MM.1S (cell line): Measurements from ENCODE around the gene SLC22A2.

Experiments
- DNase-seq: peaks from one replicate; pipeline ENCODE4 v3.0.0-alpha.2; 2015
- H2AFZ ChIP-seq: fragments of 300-600 bp; sonication (generic); 2 replicates; pipeline ENCODE4 v1.6.0; 2016; ENCODE audit warnings: antibody characterized with exemption, low read length
- H3F3A ChIP-seq: fragments of 300-600 bp; sonication (generic); 2 replicates; pipeline ENCODE4 v1.6.1; 2016; ENCODE audit warnings: mild to moderate bottlenecking, antibody characterized with exemption, low read length, moderate library complexity, mixed read lengths; ENCODE audit not compliant: insufficient read depth
- H3K27ac ChIP-seq: fragments of 300-600 bp; sonication (generic); 2 replicates; pipeline ENCODE4 v1.5.1; 2016; ENCODE audit warnings: mild to moderate bottlenecking, low read length
- H3K27me3 ChIP-seq: fragments of 300-600 bp; sonication (generic); replicated peaks from 2 replicates; pipeline ENCODE4 v1.6.0; 2016; ENCODE audit warnings: low read length; ENCODE audit not compliant: insufficient read depth
- H3K36me3 ChIP-seq: fragments of 300-600 bp; sonication (generic); replicated peaks from 2 replicates; pipeline ENCODE4 v1.6.1; 2016; ENCODE audit warnings: mild to moderate bottlenecking, low read length, mixed read lengths; ENCODE audit not compliant: insufficient read depth
- H3K4me1 ChIP-seq: fragments of 300-600 bp; sonication (generic); 2 replicates; pipeline ENCODE4 v1.6.1; 2016; ENCODE audit warnings: low read length, mixed read lengths
- H3K4me2 ChIP-seq: fragments of 300-600 bp; sonication (generic); 2 replicates; pipeline ENCODE4 v1.6.0; 2016; ENCODE audit warnings: low read depth, low read length
- H3K4me3 ChIP-seq: fragments of 300-600 bp; sonication (generic); 2 replicates; pipeline ENCODE4 v1.5.1; 2016; ENCODE audit warnings: low read length, mixed read lengths
- H3K79me2 ChIP-seq: fragments of 300-600 bp; sonication (generic); 2 replicates; pipeline ENCODE4 v1.6.1; 2016; ENCODE audit warnings: mixed run types, low read length, mixed read lengths
- H3K9ac ChIP-seq: fragments of 300-600 bp; sonication (generic); 2 replicates; pipeline ENCODE4 v1.6.1; 2016; ENCODE audit warnings: low read length, mixed read lengths
- H3K9me2 ChIP-seq: fragments of 300-600 bp; sonication (generic); replicated peaks from 2 replicates; pipeline ENCODE4 v1.6.1; 2016; ENCODE audit warnings: mild to moderate bottlenecking, low read length, mixed read lengths; ENCODE audit not compliant: insufficient read depth
- H3K9me3 ChIP-seq: fragments of 300-600 bp; sonication (generic); replicated peaks from 2 replicates; pipeline ENCODE4 v1.6.1; 2016; ENCODE audit warnings: mild to moderate bottlenecking, low read length, mixed read lengths; ENCODE audit not compliant: insufficient read depth
- H4K20me1 ChIP-seq: fragments of 300-600 bp; sonication (generic); 2 replicates; pipeline ENCODE4 v1.6.1; 2016; ENCODE audit warnings: mild to moderate bottlenecking, low read length, moderate library complexity, mixed read lengths; ENCODE audit not compliant: insufficient read depth
- EZH2 ChIP-seq: fragments of 300-600 bp; sonication (generic); optimal IDR thresholded peaks from 2 replicates; pipeline ENCODE3; 2017; ENCODE audit warnings: low read depth, mild to moderate bottlenecking, antibody characterized with exemption, low read length, mixed read lengths
- EZH2phosphoT487 ChIP-seq: fragments of 300-600 bp; sonication (generic); IDR thresholded peaks from 2 replicates; pipeline ENCODE4 v1.6.1; 2018; ENCODE audit warnings: antibody characterized with exemption, low read length
- TF ChIP-seq, protein P1 (sequence below): fragments of 300-600 bp; sonication (generic); IDR thresholded peaks from 2 replicates; pipeline ENCODE4 v1.5.1; 2016; ENCODE audit warnings: antibody characterized with exemption, low read length, mixed read lengths

The SLC22A2 gene

DNA sequence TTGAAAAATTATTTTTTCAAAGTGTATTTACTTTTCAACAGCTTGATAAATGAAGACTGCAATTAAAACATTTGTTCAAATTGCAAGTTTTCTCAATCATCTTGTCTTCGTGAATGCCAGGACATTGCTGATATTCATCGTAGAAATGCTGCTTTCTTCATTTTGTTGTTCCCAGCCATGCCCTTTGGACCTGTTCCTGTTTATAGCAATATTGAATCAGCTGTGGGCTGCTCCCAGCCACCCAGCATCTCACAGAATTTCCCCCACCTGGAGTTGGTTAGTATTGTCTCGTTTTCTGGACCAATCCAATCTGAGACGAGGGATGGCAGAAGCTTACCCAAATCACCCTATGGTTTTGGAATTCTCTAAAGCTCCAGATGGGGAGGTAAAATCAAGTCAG lies 40.8 kb downstream of the SLC22A2 start:
- no peaks in the 10 kb centered on the region for H3K4me1 ChIP-seq
- H3K9me3 ChIP-seq = no peaks in the 10 kb centered on the region
- no peaks in the 10 kb centered on the region for H4K20me1 ChIP-seq
- no peak for TF ChIP-seq EZH2phosphoT487
- TF ChIP-seq EZH2 = no peak
- TF ChIP-seq, protein P1, sequence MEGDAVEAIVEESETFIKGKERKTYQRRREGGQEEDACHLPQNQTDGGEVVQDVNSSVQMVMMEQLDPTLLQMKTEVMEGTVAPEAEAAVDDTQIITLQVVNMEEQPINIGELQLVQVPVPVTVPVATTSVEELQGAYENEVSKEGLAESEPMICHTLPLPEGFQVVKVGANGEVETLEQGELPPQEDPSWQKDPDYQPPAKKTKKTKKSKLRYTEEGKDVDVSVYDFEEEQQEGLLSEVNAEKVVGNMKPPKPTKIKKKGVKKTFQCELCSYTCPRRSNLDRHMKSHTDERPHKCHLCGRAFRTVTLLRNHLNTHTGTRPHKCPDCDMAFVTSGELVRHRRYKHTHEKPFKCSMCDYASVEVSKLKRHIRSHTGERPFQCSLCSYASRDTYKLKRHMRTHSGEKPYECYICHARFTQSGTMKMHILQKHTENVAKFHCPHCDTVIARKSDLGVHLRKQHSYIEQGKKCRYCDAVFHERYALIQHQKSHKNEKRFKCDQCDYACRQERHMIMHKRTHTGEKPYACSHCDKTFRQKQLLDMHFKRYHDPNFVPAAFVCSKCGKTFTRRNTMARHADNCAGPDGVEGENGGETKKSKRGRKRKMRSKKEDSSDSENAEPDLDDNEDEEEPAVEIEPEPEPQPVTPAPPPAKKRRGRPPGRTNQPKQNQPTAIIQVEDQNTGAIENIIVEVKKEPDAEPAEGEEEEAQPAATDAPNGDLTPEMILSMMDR = no peak
- no peak overlapping the region for H3K4me3 ChIP-seq
- no peaks in the 10 kb centered on the region for H3K27me3 ChIP-seq
- H3K27ac ChIP-seq = no peak overlapping the region
- no peak overlapping the region for H3K9ac ChIP-seq
- no peaks in the 10 kb centered on the region for H3K36me3 ChIP-seq
- no peak overlapping the region for H3K4me2 ChIP-seq
- no peaks in the 10 kb centered on the region for H3K79me2 ChIP-seq
- no peak for DNase-seq
- H2AFZ ChIP-seq = no peak overlapping the region
- H3K9me2 ChIP-seq = no peaks in the 10 kb centered on the region
- H3F3A ChIP-seq = no peaks in the 10 kb centered on the region

DNA sequence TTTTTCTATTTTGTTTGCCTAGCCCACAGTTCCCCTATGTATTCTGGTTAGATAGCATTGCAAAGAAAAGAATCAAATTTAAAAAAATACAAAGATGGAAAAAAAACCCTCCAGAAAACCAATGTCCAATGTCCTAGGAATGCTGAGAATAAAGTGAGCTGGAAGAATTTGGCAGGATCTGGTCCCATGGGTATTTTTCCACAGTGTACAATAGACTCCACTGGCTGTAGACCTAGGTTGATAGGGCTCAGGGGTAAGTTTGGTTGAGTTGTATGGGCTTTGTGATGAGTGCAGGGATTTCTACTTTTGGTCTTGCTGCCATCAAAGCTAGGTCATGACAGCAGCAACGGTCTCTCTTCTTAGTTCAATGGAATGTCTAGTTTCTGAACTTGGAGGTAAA lies 41.5 kb downstream of the SLC22A2 start:
- H3K27ac ChIP-seq = no peak overlapping the region
- no peaks in the 10 kb centered on the region for H3F3A ChIP-seq
- no peaks in the 10 kb centered on the region for H4K20me1 ChIP-seq
- no peaks in the 10 kb centered on the region for H3K36me3 ChIP-seq
- H2AFZ ChIP-seq = no peak overlapping the region
- no peak for TF ChIP-seq EZH2phosphoT487
- TF ChIP-seq, protein P1 = no peak
- no peaks in the 10 kb centered on the region for H3K4me1 ChIP-seq
- H3K79me2 ChIP-seq = no peaks in the 10 kb centered on the region
- H3K9me3 ChIP-seq = no peaks in the 10 kb centered on the region
- no peak overlapping the region for H3K4me2 ChIP-seq
- H3K27me3 ChIP-seq = no peaks in the 10 kb centered on the region
- no peak overlapping the region for H3K4me3 ChIP-seq
- no peaks in the 10 kb centered on the region for H3K9me2 ChIP-seq
- H3K9ac ChIP-seq = no peak overlapping the region
- DNase-seq = no peak

DNA sequence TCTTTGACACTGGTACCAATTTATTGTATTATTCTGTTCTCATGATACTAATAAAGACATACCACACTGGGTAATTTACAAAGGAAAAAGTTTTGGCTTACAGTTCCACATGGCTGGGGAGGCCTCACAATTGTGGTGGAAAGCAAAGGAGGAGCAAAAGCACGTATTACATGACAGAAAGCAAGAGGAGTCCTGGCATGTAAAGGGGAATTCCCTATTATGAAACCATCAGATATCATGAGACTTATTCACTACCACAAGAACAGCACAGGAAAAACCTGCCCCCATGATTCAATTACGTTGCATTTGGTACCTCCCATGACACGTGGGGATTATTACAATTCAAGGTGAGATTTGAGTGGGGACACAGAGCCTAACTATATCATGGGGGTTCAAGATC lies 43.4 kb downstream of the SLC22A2 start:
- H3K79me2 ChIP-seq = no peaks in the 10 kb centered on the region

More for the DNA sequence above, 43.4 kb downstream of the SLC22A2 start:
- no peaks in the 10 kb centered on the region for H3K4me1 ChIP-seq
- no peaks in the 10 kb centered on the region for H3K36me3 ChIP-seq
- TF ChIP-seq EZH2 = no peak
- no peak for TF ChIP-seq EZH2phosphoT487
- TF ChIP-seq, protein P1 = no peak
- no peaks in the 10 kb centered on the region for H3K27me3 ChIP-seq
- H3F3A ChIP-seq = no peaks in the 10 kb centered on the region
- no peaks in the 10 kb centered on the region for H3K9me2 ChIP-seq
- H2AFZ ChIP-seq = no peak overlapping the region
- H3K27ac ChIP-seq = no peak overlapping the region
- H3K4me3 ChIP-seq = no peak overlapping the region
- no peak for DNase-seq
- no peak overlapping the region for H3K9ac ChIP-seq
- no peak overlapping the region for H3K4me2 ChIP-seq
- no peaks in the 10 kb centered on the region for H3K9me3 ChIP-seq
- no peaks in the 10 kb centered on the region for H4K20me1 ChIP-seq
